Measurements from ENCODE around the gene LYZ.

LYZ gene

GRCh38 chr12:69332815-69333358 is 15.3 kb upstream of the LYZ start:
- Histone ChIP-seq H2AK5ac (ENCODE audit: low read depth, low read length) (no peak overlapping the region), H3K9ac (ENCODE audit: low read depth, low read length, poor library complexity) (no peak overlapping the region), H3K79me1 (ENCODE audit: low read depth, low read length) (no peaks in the 10 kb centered on the region), H2AFZ (ENCODE audit: low read length) (no peak overlapping the region), H4K91ac (ENCODE audit: low read depth, low read length, poor library complexity) (no peak overlapping the region), H3K4me3 (ENCODE audit: low read length in 2 of 2) (no peak overlapping the region), H3K36me3 (replicated peaks in 1 of 2; ENCODE audit: control insufficient read depth in 2 of 2, insufficient read depth in 2 of 2, low read length in 2 of 2) (no peaks in the 10 kb centered on the region), H3K14ac (ENCODE audit: low read length) (no peak overlapping the region), H4K8ac (ENCODE audit: low read depth, low read length) (no peak overlapping the region), H2BK15ac (ENCODE audit: low read length) (no peak overlapping the region), H2BK12ac (ENCODE audit: low read length) (no peak overlapping the region), H3K18ac (ENCODE audit: low read length) (no peak overlapping the region), H3K4ac (ENCODE audit: low read length) (no peak overlapping the region), H2BK120ac (ENCODE audit: low read depth, low read length) (no peak overlapping the region), H3K23ac (ENCODE audit: low read depth, low read length, poor library complexity) (no peak overlapping the region), H3K4me1 (ENCODE audit: control insufficient read depth in 2 of 2, insufficient read depth in 1 of 2, low read depth in 1 of 2, low read length in 2 of 2) (peaks cover 0 to 2% of the 10 kb centered on the region in 2 donors), H2BK5ac (ENCODE audit: low read length) (no peak overlapping the region), H3K4me2 (ENCODE audit: insufficient read depth, low read length, poor library complexity, severe bottlenecking) (no peak overlapping the region), H3K27me3 (ENCODE audit: control insufficient read depth in 3 of 3, insufficient read depth in 3 of 3, low read depth in 1 of 3, low read length in 3 of 3) (peaks cover 0 to 54% (median 0%) of the 10 kb centered on the region in 3 experiments), H3K27ac (replicated peaks; ENCODE audit: low read length) (no peak overlapping the region), H3K9me3 (replicated peaks in 1 of 2; ENCODE audit: control insufficient read depth in 2 of 2, insufficient read depth in 1 of 2, low read depth in 1 of 2, low read length in 2 of 2) (no peaks in the 10 kb centered on the region)
- no peak for DNase-seq (ENCODE audit: low spot score)
- WGBS, 2 donors (ENCODE audit: extremely low coverage in 2 of 2, insufficient read length in 2 of 2, insufficient replicate concordance in 1 of 2): 100% methylated on average over 1 of the region's 6 CpGs; no CpG with 5 or more reads in 1 of the 2 donors

DNA sequence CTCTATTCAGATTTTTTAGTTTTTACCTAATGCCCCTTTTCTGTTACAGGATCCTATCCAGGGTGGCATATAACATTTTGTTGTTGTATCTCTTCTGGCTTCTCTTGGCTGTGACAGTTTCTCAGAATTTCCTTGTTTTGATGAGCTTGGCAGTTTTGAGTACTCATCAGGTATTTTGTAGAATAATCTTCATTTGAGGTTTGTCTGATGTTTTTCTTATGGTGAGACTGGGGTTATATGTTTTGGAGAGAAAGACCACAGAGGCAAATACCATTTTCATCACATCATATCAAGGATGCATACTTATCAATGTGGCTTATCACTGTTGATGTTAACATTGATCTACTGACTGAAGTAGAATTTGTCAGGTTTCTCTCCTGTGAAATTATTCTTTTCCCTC is 14.0 kb upstream of the LYZ start:
- Histone ChIP-seq H3K4ac (ENCODE audit: low read length) (no peak overlapping the region), H3K27ac (replicated peaks; ENCODE audit: low read length) (no peak overlapping the region), H2AK5ac (ENCODE audit: low read depth, low read length) (no peak overlapping the region), H3K4me2 (ENCODE audit: insufficient read depth, low read length, poor library complexity, severe bottlenecking) (no peak overlapping the region), H3K36me3 (replicated peaks in 1 of 2; ENCODE audit: control insufficient read depth in 2 of 2, insufficient read depth in 2 of 2, low read length in 2 of 2) (no peaks in the 10 kb centered on the region), H4K8ac (ENCODE audit: low read depth, low read length) (no peak overlapping the region), H2BK12ac (ENCODE audit: low read length) (no peak overlapping the region), H3K4me3 (ENCODE audit: low read length in 2 of 2) (no peak overlapping the region), H3K27me3 (ENCODE audit: control insufficient read depth in 3 of 3, insufficient read depth in 3 of 3, low read depth in 1 of 3, low read length in 3 of 3) (peaks cover 0 to 49% (median 0%) of the 10 kb centered on the region in 3 experiments), H4K91ac (ENCODE audit: low read depth, low read length, poor library complexity) (no peak overlapping the region), H3K14ac (ENCODE audit: low read length) (no peak overlapping the region), H2BK120ac (ENCODE audit: low read depth, low read length) (no peak overlapping the region), H3K79me1 (ENCODE audit: low read depth, low read length) (no peaks in the 10 kb centered on the region), H2AFZ (ENCODE audit: low read length) (no peak overlapping the region), H2BK15ac (ENCODE audit: low read length) (no peak overlapping the region), H2BK5ac (ENCODE audit: low read length) (no peak overlapping the region), H3K4me1 (ENCODE audit: control insufficient read depth in 2 of 2, insufficient read depth in 1 of 2, low read depth in 1 of 2, low read length in 2 of 2) (peaks cover 0 to 2% of the 10 kb centered on the region in 2 donors), H3K9me3 (replicated peaks in 1 of 2; ENCODE audit: control insufficient read depth in 2 of 2, insufficient read depth in 1 of 2, low read depth in 1 of 2, low read length in 2 of 2) (no peaks in the 10 kb centered on the region), H3K9ac (ENCODE audit: low read depth, low read length, poor library complexity) (no peak overlapping the region), H3K23ac (ENCODE audit: low read depth, low read length, poor library complexity) (no peak overlapping the region), H3K18ac (ENCODE audit: low read length) (no peak overlapping the region)
- no peak for DNase-seq (ENCODE audit: low spot score)

DNA sequence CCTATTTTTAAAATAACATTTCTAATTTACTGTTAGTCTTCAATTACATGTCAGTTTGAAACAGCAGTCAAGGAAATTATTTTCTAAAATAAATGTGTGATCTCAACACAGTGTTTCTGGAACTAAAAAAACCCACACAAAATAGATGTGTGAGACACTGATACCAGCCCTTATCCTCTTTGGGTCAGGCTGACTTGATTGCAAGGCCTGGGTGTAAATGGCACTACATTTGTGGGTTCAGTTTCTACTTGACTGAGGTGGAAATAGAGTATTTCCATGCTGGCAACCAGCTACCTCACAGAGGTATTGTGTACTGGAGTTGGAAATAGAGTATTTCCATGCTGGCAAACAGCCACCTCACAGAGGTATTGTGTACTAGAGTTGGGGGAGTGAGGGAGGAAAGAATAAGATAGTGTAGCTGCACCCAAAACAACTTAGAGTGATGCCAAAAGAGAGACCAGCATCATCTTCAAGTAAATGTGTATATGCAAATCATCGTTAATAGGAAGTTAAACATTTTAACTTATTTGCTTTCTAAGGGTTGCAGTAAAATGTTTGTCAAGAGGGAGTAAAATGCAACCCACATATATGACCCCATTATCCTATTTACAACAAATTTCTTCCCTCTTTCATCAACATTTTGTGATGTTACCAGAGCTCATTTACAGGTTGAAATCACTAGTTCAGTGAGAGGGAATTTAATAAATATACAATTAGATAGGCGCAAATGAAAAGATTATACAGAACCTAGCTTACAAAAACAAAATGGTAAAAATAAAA is 10.7 kb upstream of the LYZ start:
- no peak overlapping the region for H2BK15ac ChIP-seq (ENCODE audit: low read length)
- H3K9ac ChIP-seq (ENCODE audit: low read depth, low read length, poor library complexity): no peak overlapping the region
- H2BK5ac ChIP-seq (ENCODE audit: low read length): no peak overlapping the region
- H2AFZ ChIP-seq (ENCODE audit: low read length): no peak overlapping the region
- H4K91ac ChIP-seq (ENCODE audit: low read depth, low read length, poor library complexity): no peak overlapping the region
- no peak overlapping the region for H2BK120ac ChIP-seq (ENCODE audit: low read depth, low read length)
- H3K36me3 ChIP-seq (replicated peaks in 1 of 2; ENCODE audit: control insufficient read depth in 2 of 2, insufficient read depth in 2 of 2, low read length in 2 of 2): no peaks in the 10 kb centered on the region
- H3K4me2 ChIP-seq (ENCODE audit: insufficient read depth, low read length, poor library complexity, severe bottlenecking): no peak overlapping the region
- H3K14ac ChIP-seq (ENCODE audit: low read length): no peak overlapping the region
- no peak overlapping the region for H2BK12ac ChIP-seq (ENCODE audit: low read length)
- H3K4me1 ChIP-seq (ENCODE audit: control insufficient read depth in 2 of 2, insufficient read depth in 1 of 2, low read depth in 1 of 2, low read length in 2 of 2): no peaks in the 10 kb centered on the region
- no peak for DNase-seq (ENCODE audit: low spot score)
- no peak overlapping the region for H3K18ac ChIP-seq (ENCODE audit: low read length)
- H2AK5ac ChIP-seq (ENCODE audit: low read depth, low read length): no peak overlapping the region
- H3K4ac ChIP-seq (ENCODE audit: low read length): no peak overlapping the region
- WGBS, 2 donors (ENCODE audit: extremely low coverage in 2 of 2, insufficient read length in 2 of 2, insufficient replicate concordance in 1 of 2): no CpG with 5 or more reads among the region's 2 CpGs
- H3K4me3 ChIP-seq (ENCODE audit: low read length in 2 of 2): no peak overlapping the region
- no peak overlapping the region for H3K27ac ChIP-seq (replicated peaks; ENCODE audit: low read length)
- peaks cover 0 to 35% (median 0%) of the 10 kb centered on the region in 3 experiments for H3K27me3 ChIP-seq (ENCODE audit: control insufficient read depth in 3 of 3, insufficient read depth in 3 of 3, low read depth in 1 of 3, low read length in 3 of 3)
- H3K79me1 ChIP-seq (ENCODE audit: low read depth, low read length): no peaks in the 10 kb centered on the region
- no peak overlapping the region for H3K23ac ChIP-seq (ENCODE audit: low read depth, low read length, poor library complexity)
- no peak overlapping the region for H4K8ac ChIP-seq (ENCODE audit: low read depth, low read length)
- H3K9me3 ChIP-seq (replicated peaks in 1 of 2; ENCODE audit: control insufficient read depth in 2 of 2, insufficient read depth in 1 of 2, low read depth in 1 of 2, low read length in 2 of 2): no peaks in the 10 kb centered on the region

- Histone ChIP-seq H2BK12ac (ENCODE audit: low read length) (no peak overlapping the region), H3K36me3 (replicated peaks in 1 of 2; ENCODE audit: control insufficient read depth in 2 of 2, insufficient read depth in 2 of 2, low read length in 2 of 2) (no peaks in the 10 kb centered on the region), H2BK15ac (ENCODE audit: low read length) (no peak overlapping the region), H3K27me3 (ENCODE audit: control insufficient read depth in 3 of 3, insufficient read depth in 3 of 3, low read depth in 1 of 3, low read length in 3 of 3) (peaks cover 0 to 38% (median 0%) of the 10 kb centered on the region in 3 experiments), H2BK5ac (ENCODE audit: low read length) (no peak overlapping the region), H3K4ac (ENCODE audit: low read length) (no peak overlapping the region), H3K79me1 (ENCODE audit: low read depth, low read length) (no peaks in the 10 kb centered on the region), H3K9ac (ENCODE audit: low read depth, low read length, poor library complexity) (no peak overlapping the region), H3K4me2 (ENCODE audit: insufficient read depth, low read length, poor library complexity, severe bottlenecking) (no peak overlapping the region), H3K23ac (ENCODE audit: low read depth, low read length, poor library complexity) (no peak overlapping the region), H3K18ac (ENCODE audit: low read length) (no peak overlapping the region), H3K27ac (replicated peaks; ENCODE audit: low read length) (no peak overlapping the region), H3K4me1 (ENCODE audit: control insufficient read depth in 2 of 2, insufficient read depth in 1 of 2, low read depth in 1 of 2, low read length in 2 of 2) (no peaks in the 10 kb centered on the region), H2AFZ (ENCODE audit: low read length) (no peak overlapping the region), H3K9me3 (replicated peaks in 1 of 2; ENCODE audit: control insufficient read depth in 2 of 2, insufficient read depth in 1 of 2, low read depth in 1 of 2, low read length in 2 of 2) (no peaks in the 10 kb centered on the region), H2AK5ac (ENCODE audit: low read depth, low read length) (no peak overlapping the region), H3K4me3 (ENCODE audit: low read length in 2 of 2) (no peak overlapping the region), H2BK120ac (ENCODE audit: low read depth, low read length) (no peak overlapping the region), H3K14ac (ENCODE audit: low read length) (no peak overlapping the region), H4K91ac (ENCODE audit: low read depth, low read length, poor library complexity) (no peak overlapping the region), H4K8ac (ENCODE audit: low read depth, low read length) (no peak overlapping the region)
- no CpG with 5 or more reads among the region's 3 CpGs for WGBS, 2 donors (ENCODE audit: extremely low coverage in 2 of 2, insufficient read length in 2 of 2, insufficient replicate concordance in 1 of 2)
- DNase-seq (ENCODE audit: low spot score): no peak
These were observed 9.9 kb upstream of the LYZ start for GRCh38 chr12:69338120-69338859.

All from neuronal stem cell (in vitro differentiated cells).